HepG2 (cell line): ENCODE results near the gene CSNK2A1. TPM values are rescaled to one million over a fixed set of nuclear protein-coding genes. Genes with fewer than 3 reads are reported as not detected.
A peak's percentile ranks its signal among the peaks of the same experiment; 100 is the strongest.

Experiments used
- BHLHE40 ChIP-seq: IDR thresholded peaks from 2 replicates; pipeline ENCODE4 v1.6.1; 2011; ENCODE audit warnings: low read length, improper control_type of control experiment
- CHD2 ChIP-seq: IDR thresholded peaks from 2 replicates; pipeline ENCODE4 v1.6.1; 2011; ENCODE audit warnings: low read depth, low read length, improper control_type of control experiment
- HCFC1 ChIP-seq: fragments of 150-350 bp; IDR thresholded peaks from 2 replicates; pipeline ENCODE4 v1.6.1; 2014; ENCODE audit warnings: low read depth, low read length
- ISL2 ChIP-seq: sonication (generic); formaldehyde crosslinking; IDR thresholded peaks from 2 replicates; pipeline ENCODE4 v1.5.0; 2020; ENCODE audit warnings: missing genetic modification reagents
- LBX2 ChIP-seq: sonication (generic); formaldehyde crosslinking; IDR thresholded peaks from 2 replicates; pipeline ENCODE4 v1.5.0; 2020; ENCODE audit warnings: missing genetic modification reagents, mild to moderate bottlenecking, borderline replicate concordance
- NFATC3 ChIP-seq: sonication (generic); formaldehyde crosslinking; IDR thresholded peaks from 2 replicates; pipeline ENCODE4 v1.5.1; 2020; ENCODE audit warnings: mild to moderate bottlenecking, missing genetic modification reagents
- NR2C2 ChIP-seq: sonication (generic); formaldehyde crosslinking; IDR thresholded peaks from 2 replicates; pipeline ENCODE4 v1.4.0; 2020; ENCODE audit warnings: missing genetic modification reagents, mild to moderate bottlenecking, moderate library complexity, borderline replicate concordance
- PAF1 ChIP-seq: IDR thresholded peaks from 2 replicates; pipeline ENCODE4 v1.6.1; 2016; ENCODE audit warnings: missing genetic modification reagents, missing compliant biosample characterization
- PCBP2 ChIP-seq: fragments of 200-400 bp; formaldehyde crosslinking; optimal IDR thresholded peaks from 2 replicates; pipeline ENCODE3; 2018; ENCODE audit warnings: low read length, low read depth; ENCODE audit not compliant: poor library complexity, severe bottlenecking
- PRDM10 ChIP-seq: sonication (generic); formaldehyde crosslinking; IDR thresholded peaks from 2 replicates; pipeline ENCODE4 v1.4.0; 2020; ENCODE audit warnings: low read depth, missing genetic modification reagents
- RFX1 ChIP-seq: fragments of 450-650 bp; IDR thresholded peaks from 2 replicates; pipeline ENCODE4 v1.6.1; 2017
- SMARCC2 ChIP-seq: fragments of 450-650 bp; IDR thresholded peaks from 2 replicates; pipeline ENCODE4 v1.6.1; 2017; ENCODE audit warnings: antibody characterized with exemption, mild to moderate bottlenecking
- SP4 ChIP-seq: sonication (generic); formaldehyde crosslinking; IDR thresholded peaks from 2 replicates; pipeline ENCODE4 v1.8.1; 2023; ENCODE audit warnings: mild to moderate bottlenecking, missing genetic modification reagents
- STAT5B ChIP-seq: sonication (generic); formaldehyde crosslinking; IDR thresholded peaks from 2 replicates; pipeline ENCODE4 v1.4.0; 2020; ENCODE audit warnings: missing genetic modification reagents
- ZBTB20 ChIP-seq: sonication (generic); formaldehyde crosslinking; IDR thresholded peaks from 2 replicates; pipeline ENCODE4 v1.8.1; 2023; ENCODE audit warnings: missing genetic modification reagents, low read depth, mild to moderate bottlenecking, borderline replicate concordance
- ZNF138 ChIP-seq: sonication (generic); formaldehyde crosslinking; IDR thresholded peaks from 2 replicates; pipeline ENCODE4 v1.5.0; 2020; ENCODE audit warnings: mild to moderate bottlenecking, low read depth, missing genetic modification reagents
- ZNF441 ChIP-seq: sonication (generic); formaldehyde crosslinking; IDR thresholded peaks from 2 replicates; pipeline ENCODE4 v1.7.0; 2021; ENCODE audit warnings: missing genetic modification reagents, borderline replicate concordance
- ZNF552 ChIP-seq: sonication (generic); formaldehyde crosslinking; IDR thresholded peaks from 2 replicates; pipeline ENCODE4 v1.9.0; 2022; ENCODE audit warnings: missing genetic modification reagents, mild to moderate bottlenecking, borderline replicate concordance
- ZNF619 ChIP-seq: sonication (generic); formaldehyde crosslinking; IDR thresholded peaks from 2 replicates; pipeline ENCODE4 v1.4.0; 2020; ENCODE audit warnings: mild to moderate bottlenecking, missing genetic modification reagents
- ZNF672 ChIP-seq: sonication (generic); formaldehyde crosslinking; IDR thresholded peaks from 2 replicates; pipeline ENCODE4 v1.8.1; 2022; ENCODE audit warnings: missing genetic modification reagents
- ZNF775 ChIP-seq: sonication (generic); formaldehyde crosslinking; IDR thresholded peaks from 2 replicates; pipeline ENCODE4 v1.4.0; 2020; ENCODE audit warnings: missing genetic modification reagents, mild to moderate bottlenecking, moderate library complexity, borderline replicate concordance
- ZNF780A ChIP-seq: sonication (generic); formaldehyde crosslinking; IDR thresholded peaks from 2 replicates; pipeline ENCODE4 v1.8.0; 2022; ENCODE audit warnings: mild to moderate bottlenecking, missing genetic modification reagents, moderate library complexity
- polyA plus RNA-seq, 8 experiments: library from polyadenylated mRNA; depleted of rRNA in 3 of 8; stranded (reverse) in 7 of 8; unstranded in 1 of 8; fragments of >200 nt; fragmentation: Illumina TruSeq in 4 of 8; extraction: Trizol in 4 of 8; gene quantifications; 2 replicates each; pipeline versions ENCODE4 v1.2.1 to v1.2.3, GENCODE V29; 2011 to 2016; ENCODE audit warnings: low read depth in 4 of 8, missing spikeins in 1 of 8, mixed read lengths in 1 of 8; ENCODE audit not compliant: insufficient read depth in 1 of 8
- total RNA-seq, 5 experiments: library from RNA; depleted of rRNA; stranded (reverse); fragments of >200 nt; fragmentation: Illumina TruSeq; extraction: Trizol; gene quantifications; 2 replicates each; pipeline ENCODE4 v1.2.3, GENCODE V29; 2016; ENCODE audit warnings: low read depth in 1 of 5
- TF ChIP-seq, protein P1 (sequence below): IDR thresholded peaks from 2 replicates; pipeline ENCODE4 v1.6.1; 2016; ENCODE audit warnings: missing compliant biosample characterization, missing genetic modification reagents, borderline replicate concordance
- TF ChIP-seq, protein P2 (sequence below): sonication (generic); formaldehyde crosslinking; IDR thresholded peaks from 2 replicates; pipeline ENCODE4 v1.4.0; 2020; ENCODE audit warnings: missing genetic modification reagents

CSNK2A1 gene
- total and polyA plus RNA-seq, 2 of the 13 experiments (the other 11 are each of a cell fraction or from before 2014, with no cell fraction given) = 153 to 231 TPM

- TF ChIP-seq ZNF672 = no peak
- no peak for TF ChIP-seq RFX1
- TF ChIP-seq ZNF441 (CRISPR knock-in tag) = no peak
- TF ChIP-seq ZNF619 (CRISPR knock-in tag) = 0 out of 2 replicates have a peak, but pooled peaks have one; percentile 62
- no peak for TF ChIP-seq ZNF138 (CRISPR knock-in tag)
- TF ChIP-seq, protein P1, sequence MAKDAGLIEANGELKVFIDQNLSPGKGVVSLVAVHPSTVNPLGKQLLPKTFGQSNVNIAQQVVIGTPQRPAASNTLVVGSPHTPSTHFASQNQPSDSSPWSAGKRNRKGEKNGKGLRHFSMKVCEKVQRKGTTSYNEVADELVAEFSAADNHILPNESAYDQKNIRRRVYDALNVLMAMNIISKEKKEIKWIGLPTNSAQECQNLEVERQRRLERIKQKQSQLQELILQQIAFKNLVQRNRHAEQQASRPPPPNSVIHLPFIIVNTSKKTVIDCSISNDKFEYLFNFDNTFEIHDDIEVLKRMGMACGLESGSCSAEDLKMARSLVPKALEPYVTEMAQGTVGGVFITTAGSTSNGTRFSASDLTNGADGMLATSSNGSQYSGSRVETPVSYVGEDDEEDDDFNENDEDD (CRISPR knock-in tag) = no peak
- TF ChIP-seq ZBTB20 (CRISPR knock-in tag) = 0 out of 2 replicates have a peak, but pooled peaks have one; percentile 42
- TF ChIP-seq ZNF780A (CRISPR knock-in tag) = no peak
- TF ChIP-seq ZNF552 (CRISPR knock-in tag) = no peak
- TF ChIP-seq LBX2 (CRISPR knock-in tag) = no peak
- TF ChIP-seq SMARCC2 = no peak
- TF ChIP-seq ISL2 (CRISPR knock-in tag) = no peak
- TF ChIP-seq ZNF775 (CRISPR knock-in tag) = no peak
- TF ChIP-seq CHD2 = no peak
- no peak for TF ChIP-seq PAF1 (CRISPR knock-in tag)
- TF ChIP-seq, protein P2, sequence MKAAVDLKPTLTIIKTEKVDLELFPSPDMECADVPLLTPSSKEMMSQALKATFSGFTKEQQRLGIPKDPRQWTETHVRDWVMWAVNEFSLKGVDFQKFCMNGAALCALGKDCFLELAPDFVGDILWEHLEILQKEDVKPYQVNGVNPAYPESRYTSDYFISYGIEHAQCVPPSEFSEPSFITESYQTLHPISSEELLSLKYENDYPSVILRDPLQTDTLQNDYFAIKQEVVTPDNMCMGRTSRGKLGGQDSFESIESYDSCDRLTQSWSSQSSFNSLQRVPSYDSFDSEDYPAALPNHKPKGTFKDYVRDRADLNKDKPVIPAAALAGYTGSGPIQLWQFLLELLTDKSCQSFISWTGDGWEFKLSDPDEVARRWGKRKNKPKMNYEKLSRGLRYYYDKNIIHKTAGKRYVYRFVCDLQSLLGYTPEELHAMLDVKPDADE (CRISPR knock-in tag) = no peak
- no peak for TF ChIP-seq STAT5B (CRISPR knock-in tag)
- peak; percentile 46; the same call in 1 of the 2 replicates for TF ChIP-seq SP4
- no peak for TF ChIP-seq HCFC1
- TF ChIP-seq NFATC3 (CRISPR knock-in tag) = no peak
- peak; percentile 68; the same call in 1 of the 2 replicates for TF ChIP-seq PRDM10 (CRISPR knock-in tag)
- TF ChIP-seq BHLHE40 = peak; percentile 57; the same call in 1 of the 2 replicates
- no peak for TF ChIP-seq NR2C2 (CRISPR knock-in tag)
- no peak for TF ChIP-seq PCBP2
Observed at GRCh38 chr20:561437-562231, 18.0 kb upstream of the CSNK2A1 start (continued).
